ENCODE results near the gene LARP7. TPM values are rescaled to one million over a fixed set of nuclear protein-coding genes. Genes with fewer than 3 reads are reported as not detected.

The LARP7 gene
- 25.6 and 27.8 TPM in 2 replicates for total RNA-seq

GRCh38 chr4:112636688-112637551 is at the start of gene LARP7, which contains the start of gene ZGRF1:
Gene LARP7, plus strand, starts transcription at chr4:112637143. Its CDS starts 7,527 bp downstream, at chr4:112644670.
Gene ZGRF1, minus strand, starts transcription at chr4:112636909. Its CDS starts 3,733 bp downstream, at chr4:112633176.

Other genes starting within 250 kb of the LARP7 start
- gene NEUROG2, start 121.0 kb upstream of the LARP7 start, total RNA-seq: not detected in 2 replicates
- gene ZGRF1, start 234 bp upstream of the LARP7 start, total RNA-seq: 7.4 and 9.2 TPM in 2 replicates